Prostate gland (tissue), 2 donors: ENCODE data around the gene HK1. TPM values are rescaled to one million over a fixed set of nuclear protein-coding genes. Genes with fewer than 3 reads are reported as not detected.

ENCODE experiments used
- DNase-seq: peaks from one replicate; pipeline ENCODE4 v3.0.0-alpha.2; 2019; ENCODE audit warnings: low spot score
- H3K27ac ChIP-seq, 2 donors: fragments of 200-600 bp; sonication (generic); 2 replicates each; pipeline ENCODE4 v1.5.1; 2017 to 2019
- H3K27me3 ChIP-seq: fragments of 200-600 bp; sonication (generic); replicated peaks from 2 replicates; pipeline ENCODE4 v1.5.1; 2019; ENCODE audit not compliant: insufficient read depth
- H3K36me3 ChIP-seq, 2 donors: fragments of 200-600 bp; sonication (generic); 1 replicate in 1 of 2; 2 replicates in 1 of 2; pipeline versions ENCODE4 v1.5.1 to v1.8.1; 2017 to 2019
- H3K4me1 ChIP-seq: fragments of 200-600 bp; sonication (generic); replicated peaks from 2 replicates; pipeline ENCODE4 v1.5.1; 2019
- H3K4me3 ChIP-seq, 2 donors: fragments of 200-600 bp; sonication (generic); 2 replicates each; pipeline ENCODE4 v1.5.1; 2017 to 2019
- H3K9me3 ChIP-seq: fragments of 200-600 bp; sonication (generic); 2 replicates; pipeline ENCODE4 v1.5.1; 2017
- CTCF ChIP-seq, 4 experiments: fragments of 200-600 bp in 2 of 4; fragments of 450-650 bp in 2 of 4; sonication (generic) in 2 of 4; IDR thresholded peaks; 1 replicate in 3 of 4; 2 replicates in 1 of 4; pipeline ENCODE4 v1.5.1; 2016 to 2019; ENCODE audit warnings: antibody characterized with exemption in 4 of 4, mild to moderate bottlenecking in 2 of 4, moderate library complexity in 2 of 4
- POLR2A ChIP-seq: fragments of 450-650 bp; IDR thresholded peaks from one replicate; pipeline ENCODE4 v1.6.1; 2016; ENCODE audit warnings: antibody characterized with exemption, mild to moderate bottlenecking
- POLR2AphosphoS5 ChIP-seq: sonication (generic); formaldehyde crosslinking; IDR thresholded peaks from one replicate; pipeline ENCODE4 v1.6.1; 2017; ENCODE audit warnings: antibody characterized with exemption
- WGBS: methylation state at CpG from one replicate; pipeline ENCODE4 v1.1.5; 2018; 5-methylcytosine and 5-hydroxymethylcytosine counted together
- intact Hi-C: fragments of 100-400 bp; cut with DNase I; formaldehyde crosslinking; loops from one replicate; pipeline ENCODE4 v1.14.2; 2022
- total RNA-seq, 2 donors: library from RNA; depleted of rRNA; stranded (reverse); fragments of >200 nt; gene quantifications; one replicate each; pipeline ENCODE4 v1.1.0, GENCODE V29; 2016

HK1 gene
- total RNA-seq, 2 donors from 2014 or later, result 67.8 to 134 TPM

DNA sequence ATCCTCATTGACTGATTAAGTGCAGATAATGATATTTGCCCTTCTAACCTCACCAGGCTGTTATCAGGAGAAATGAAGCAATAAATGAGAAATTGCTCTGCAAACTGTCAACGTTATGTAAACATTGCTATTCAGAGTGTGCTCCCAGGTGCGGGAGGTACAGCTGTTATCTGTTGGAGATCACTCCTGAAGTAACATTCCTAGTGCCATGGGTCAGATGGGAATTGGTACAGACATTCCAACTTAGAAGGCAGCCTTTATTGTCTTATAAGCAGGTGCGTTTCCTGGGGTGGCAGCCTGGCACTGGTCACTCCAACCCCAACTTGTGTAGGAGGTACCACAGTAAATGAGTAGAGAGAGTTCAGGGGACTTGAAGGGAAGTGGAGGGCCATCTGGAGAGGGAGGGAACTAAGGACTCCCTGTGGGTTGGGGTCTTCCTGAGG lies 36.8 kb downstream of the HK1 start:
- TF ChIP-seq POLR2AphosphoS5 (no peak), POLR2A (no peak), CTCF (IDR thresholded peaks at IDR 0.05) (no peak)
- peaks cover 8% of the 10 kb centered on the region for H3K4me1 ChIP-seq

DNA sequence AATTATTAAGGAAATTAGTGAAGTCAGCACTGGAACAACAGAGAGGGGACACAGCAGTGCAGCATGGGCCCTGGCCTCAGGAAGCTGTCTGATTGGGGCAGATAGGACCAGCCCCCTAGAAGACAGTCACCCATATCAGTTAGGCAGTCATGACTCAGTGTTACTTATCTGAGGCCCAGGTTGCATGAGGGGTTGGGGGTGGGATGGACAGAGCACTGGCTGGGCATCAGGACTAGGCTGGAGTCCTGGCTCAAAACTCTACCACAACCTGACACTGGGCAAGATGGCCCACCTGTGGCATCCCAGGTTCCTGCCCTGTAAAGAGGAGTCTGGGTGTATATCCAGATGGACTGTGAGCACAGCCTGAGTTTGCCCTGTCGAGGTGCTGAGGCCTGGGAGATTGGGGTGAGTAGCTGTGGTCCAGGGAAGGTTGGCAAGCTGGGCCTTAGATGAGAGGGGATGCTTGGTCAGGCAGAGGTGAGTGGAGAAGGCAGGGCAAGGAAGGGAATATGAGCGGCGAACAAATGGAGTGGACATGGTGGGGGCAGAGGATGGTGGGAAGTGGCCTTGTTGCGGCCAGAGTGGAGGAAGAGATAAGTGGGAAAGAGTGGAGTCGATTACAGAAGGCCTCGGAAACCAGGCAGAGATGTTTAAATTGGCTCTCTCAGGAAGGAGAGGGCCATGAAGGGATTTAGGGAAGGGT lies 37.5 kb downstream of the HK1 start:
- Histone ChIP-seq H3K4me1 (peaks cover 13% of the 10 kb centered on the region), H3K36me3 (no peaks in the 10 kb centered on the region), H3K27me3 (no peaks in the 10 kb centered on the region), H3K27ac (no peak overlapping the region), H3K9me3 (no peaks in the 10 kb centered on the region), H3K4me3 (no peak overlapping the region)
- intact Hi-C loops, result loop anchor here (5.0 kb wide), 4 partner anchors 47 to 78 kb away; no protein-coding TSS in a partner anchor
- WGBS, result 90% methylated on average over 6 of the region's 6 CpGs
- no peak for DNase-seq
- TF ChIP-seq POLR2A (no peak), POLR2AphosphoS5 (no peak), CTCF (IDR thresholded peaks at IDR 0.05) (no peak)

More for the DNA sequence above, 36.8 kb downstream of the HK1 start:
- Histone ChIP-seq H3K4me3 (no peak overlapping the region), H3K36me3 (no peaks in the 10 kb centered on the region), H3K27ac (no peak overlapping the region), H3K27me3 (no peaks in the 10 kb centered on the region), H3K9me3 (no peaks in the 10 kb centered on the region)
- intact Hi-C loops, result loop anchor here (5.0 kb wide), 4 partner anchors 47 to 78 kb away; no protein-coding TSS in a partner anchor
- 49% methylated on average over 3 of the region's 3 CpGs for WGBS
- DNase-seq, result no peak

- TF ChIP-seq CTCF (IDR thresholded peaks at IDR 0.05) (no peak), POLR2AphosphoS5 (no peak), POLR2A (no peak)
- Histone ChIP-seq H3K27me3 (no peaks in the 10 kb centered on the region), H3K36me3 (no peaks in the 10 kb centered on the region), H3K9me3 (no peaks in the 10 kb centered on the region), H3K4me3 (no peak overlapping the region), H3K4me1 (peaks cover 17% of the 10 kb centered on the region), H3K27ac (no peak overlapping the region)
- intact Hi-C loops, result loop anchor here (5.0 kb wide), 4 partner anchors 46 to 79 kb away; no protein-coding TSS in a partner anchor
- no peak for DNase-seq
- WGBS, result 82% methylated on average over 6 of the region's 6 CpGs
Measured at GRCh38 chr10:69316313-69317059, 38.2 kb downstream of the HK1 start.

GRCh38 chr10:69317175-69317604 lies 38.9 kb downstream of the HK1 start:
- TF ChIP-seq CTCF (IDR thresholded peaks at IDR 0.05) (no peak), POLR2A (no peak), POLR2AphosphoS5 (no peak)
- no peaks in the 10 kb centered on the region for H3K9me3 ChIP-seq
- H3K27me3 ChIP-seq, result no peaks in the 10 kb centered on the region
- H3K36me3 ChIP-seq, result no peaks in the 10 kb centered on the region
- no peak for DNase-seq
- 93% methylated on average over 3 of the region's 3 CpGs for WGBS
- H3K4me1 ChIP-seq, result peaks cover 17% of the 10 kb centered on the region
- H3K27ac ChIP-seq, result peak overlapping the region; percentile 94 to 98
- intact Hi-C loops, result loop anchor here (5.0 kb wide), 4 partner anchors 45 to 80 kb away; no protein-coding TSS in a partner anchor
- H3K4me3 ChIP-seq, result no peak overlapping the region
